ENCODE results near the gene TMED1.

The TMED1 gene

GRCh38 chr19:10808937-10809649 is 26.9 kb downstream of the TMED1 start:
- DNase-seq: peak; percentile 29

- DNase-seq: no peak
Observed at GRCh38 chr19:10805758-10806247, 30.2 kb downstream of the TMED1 start.

GRCh38 chr19:10805065-10805757 is 30.8 kb downstream of the TMED1 start:
- DNase-seq: no peak

- no peak for DNase-seq
Observed at GRCh38 chr19:10803252-10803651, 32.8 kb downstream of the TMED1 start.

GRCh38 chr19:10802479-10802878 is 33.5 kb downstream of the TMED1 start:
- no peak for DNase-seq

GRCh38 chr19:10800488-10800887 is 35.5 kb downstream of the TMED1 start:
- no peak for DNase-seq

- no peak for DNase-seq
Observed at GRCh38 chr19:10797541-10798256, 38.3 kb downstream of the TMED1 start.

- no peak for DNase-seq
Observed at GRCh38 chr19:10797078-10797477, 38.9 kb downstream of the TMED1 start.

- DNase-seq: no peak
Observed at GRCh38 chr19:10796653-10797052, 39.4 kb downstream of the TMED1 start.

- no peak for DNase-seq
Observed at GRCh38 chr19:10789866-10790265, 46.1 kb downstream of the TMED1 start.

GRCh38 chr19:10788146-10788545 is 47.9 kb downstream of the TMED1 start:
- no peak for DNase-seq

GRCh38 chr19:10784257-10784656 is 51.8 kb downstream of the TMED1 start:
- no peak for DNase-seq

- no peak for DNase-seq
Observed at GRCh38 chr19:10782795-10783194, 53.2 kb downstream of the TMED1 start.

Data from NCI-H146 (cell line).